H1 (cell line): Measurements from ENCODE around the gene PWP1. TPM values are rescaled to one million over a fixed set of nuclear protein-coding genes. Genes with fewer than 3 reads are reported as not detected.

Experiments used
- CTCF ChIA-PET: fragments of 300-600 bp; sonication (Branson Sonifier 250); formaldehyde crosslinking; loops from one replicate; lab custom pipeline; 2021; ENCODE audit not compliant: partially characterized antibody; lab: Charles Lee
- POLR2A ChIA-PET: fragments of 300-600 bp; sonication (Branson Sonifier 250); formaldehyde crosslinking; loops from one replicate; lab custom pipeline; 2021; ENCODE audit warnings: inconsistent platforms; ENCODE audit not compliant: partially characterized antibody; lab: Charles Lee
- DNase-seq, 2 experiments: peaks; one replicate each; pipeline versions ENCODE4 v3.0.0 to v3.0.0-alpha.2; 2010 to 2022; ENCODE audit warnings: low spot score in 2 of 2, low read depth in 1 of 2, mixed read lengths in 1 of 2
- FAIRE-seq: peaks from 2 replicates; lab custom pipeline; 2011; peaks lifted over from hg19 to GRCh38; lab: Jason Lieb, UNC
- H2AFZ ChIP-seq: 2 replicates; pipeline ENCODE4 v1.8.1; 2012; ENCODE audit warnings: low read length, inconsistent platforms
- H2AK5ac ChIP-seq: 2 replicates; pipeline ENCODE4 v1.6.1; 2013; ENCODE audit warnings: low read depth, low read length
- H2BK120ac ChIP-seq: replicated peaks from 2 replicates; pipeline ENCODE3; 2013; ENCODE audit warnings: low read depth, low read length, inconsistent platforms
- H2BK12ac ChIP-seq: 2 replicates; pipeline ENCODE4 v1.6.1; 2013; ENCODE audit warnings: low read depth, low read length
- H2BK15ac ChIP-seq: 2 replicates; pipeline ENCODE4 v1.6.1; 2013; ENCODE audit warnings: low read length
- H2BK20ac ChIP-seq: 2 replicates; pipeline ENCODE4 v1.6.1; 2013; ENCODE audit warnings: low read length
- H2BK5ac ChIP-seq: 2 replicates; pipeline ENCODE4 v1.6.1; 2013; ENCODE audit warnings: low read depth, low read length
- H3K14ac ChIP-seq: 2 replicates; pipeline ENCODE4 v1.6.1; 2013; ENCODE audit warnings: inconsistent platforms; ENCODE audit not compliant: insufficient read length
- H3K18ac ChIP-seq: 2 replicates; pipeline ENCODE4 v1.6.1; 2013; ENCODE audit warnings: low read length; ENCODE audit errors: extremely low read depth
- H3K23ac ChIP-seq: 2 replicates; pipeline ENCODE4 v1.6.1; 2013; ENCODE audit warnings: inconsistent platforms; ENCODE audit not compliant: insufficient read length
- H3K23me2 ChIP-seq: 2 replicates; pipeline ENCODE4 v1.6.1; 2013; ENCODE audit warnings: low read depth, low read length
- H3K27ac ChIP-seq: 2 replicates; pipeline ENCODE4 v1.6.1; 2011; ENCODE audit warnings: low read depth, low read length, inconsistent platforms
- H3K27me3 ChIP-seq, 4 experiments: replicated peaks in 1 of 4; 1 replicate in 1 of 4; 2 replicates in 3 of 4; pipeline versions ENCODE4 v1.6.1 to v1.8.1; 2011 to 2013; ENCODE audit warnings: low read length in 3 of 4, mild to moderate bottlenecking in 3 of 4, inconsistent platforms in 2 of 4, mixed read lengths in 2 of 4, moderate library complexity in 1 of 4; ENCODE audit not compliant: control insufficient read depth in 3 of 4, insufficient read depth in 3 of 4; ENCODE audit errors: extremely low read depth in 1 of 4
- H3K36me3 ChIP-seq, 4 experiments: 2 replicates each; pipeline versions ENCODE4 v1.6.1 to v1.8.1; 2011 to 2013; ENCODE audit warnings: mild to moderate bottlenecking in 4 of 4, low read length in 3 of 4, moderate library complexity in 2 of 4, control low read depth in 1 of 4, inconsistent platforms in 1 of 4; ENCODE audit not compliant: insufficient read depth in 4 of 4, control insufficient read depth in 2 of 4
- H3K4ac ChIP-seq: replicated peaks from 2 replicates; pipeline ENCODE3; 2013; ENCODE audit warnings: low read length, low read depth, mixed read lengths, inconsistent platforms; ENCODE audit not compliant: insufficient read length
- H3K4me1 ChIP-seq, 4 experiments: replicated peaks in 1 of 4; 1 replicate in 1 of 4; 2 replicates in 3 of 4; pipeline versions ENCODE4 v1.6.1 to v1.8.1; 2011 to 2013; ENCODE audit warnings: low read length in 3 of 4, inconsistent platforms in 2 of 4, mixed read lengths in 1 of 4; ENCODE audit not compliant: insufficient read depth in 4 of 4, control insufficient read depth in 3 of 4
- H3K4me2 ChIP-seq, 2 experiments: 2 replicates each; pipeline versions ENCODE4 v1.6.1 to v1.8.1; 2011 to 2013; ENCODE audit warnings: low read depth in 2 of 2, low read length in 2 of 2, control low read depth in 1 of 2, inconsistent platforms in 1 of 2, mild to moderate bottlenecking in 1 of 2; ENCODE audit not compliant: insufficient read depth in 1 of 2
- H3K4me3 ChIP-seq, 4 experiments: fragments of 200-600, 300-600 bp in 1 of 4; sonication (generic), shearing (Covaris generic), sonication (Bioruptor Twin) in 1 of 4; 2 replicates each; pipeline versions ENCODE4 v1.5.1 to v1.8.1; 2011 to 2016; ENCODE audit warnings: low read length in 4 of 4, low read depth in 3 of 4, control low read depth in 2 of 4, inconsistent platforms in 2 of 4, mild to moderate bottlenecking in 2 of 4, mixed read lengths in 1 of 4, moderate library complexity in 1 of 4; ENCODE audit not compliant: insufficient read depth in 2 of 4; ENCODE audit errors: extremely low read depth in 1 of 4
- H3K56ac ChIP-seq: replicated peaks from 2 replicates; pipeline ENCODE3; 2013; ENCODE audit warnings: low read depth, mild to moderate bottlenecking, mixed read lengths, low read length, inconsistent platforms; ENCODE audit not compliant: insufficient read length
- H3K79me1 ChIP-seq: 2 replicates; pipeline ENCODE4 v1.6.1; 2013; ENCODE audit warnings: low read depth, low read length, control low read depth
- H3K79me2 ChIP-seq, 2 experiments: 2 replicates each; pipeline versions ENCODE4 v1.6.1 to v1.8.1; 2012 to 2013; ENCODE audit warnings: low read length in 2 of 2, mild to moderate bottlenecking in 2 of 2, inconsistent platforms in 1 of 2; ENCODE audit not compliant: insufficient read depth in 2 of 2, control insufficient read depth in 1 of 2
- H3K9ac ChIP-seq, 4 experiments: replicated peaks in 1 of 4; 1 replicate in 1 of 4; 2 replicates in 3 of 4; pipeline versions ENCODE4 v1.6.1 to v1.8.1; 2011 to 2013; ENCODE audit warnings: low read depth in 3 of 4, low read length in 3 of 4, control low read depth in 2 of 4, mild to moderate bottlenecking in 2 of 4, moderate library complexity in 2 of 4, inconsistent platforms in 1 of 4; ENCODE audit errors: extremely low read depth in 1 of 4
- H3K9me3 ChIP-seq, 2 experiments: 2 replicates each; pipeline versions ENCODE4 v1.6.1 to v1.8.1; 2012 to 2013; ENCODE audit warnings: mild to moderate bottlenecking in 2 of 2, moderate library complexity in 2 of 2, control low read depth in 1 of 2, inconsistent platforms in 1 of 2, low read depth in 1 of 2, low read length in 1 of 2, mixed read lengths in 1 of 2; ENCODE audit not compliant: insufficient read depth in 2 of 2
- H4K20me1 ChIP-seq, 2 experiments: replicated peaks in 1 of 2; 2 replicates each; pipeline versions ENCODE3 to v1.8.1; 2011 to 2013; ENCODE audit warnings: inconsistent platforms in 2 of 2, low read length in 2 of 2, mild to moderate bottlenecking in 1 of 2; ENCODE audit not compliant: insufficient read depth in 2 of 2, control insufficient read depth in 1 of 2
- H4K5ac ChIP-seq: 2 replicates; pipeline ENCODE4 v1.6.1; 2013; ENCODE audit warnings: low read length, low read depth, mixed read lengths, inconsistent platforms; ENCODE audit not compliant: insufficient read length
- H4K8ac ChIP-seq: 2 replicates; pipeline ENCODE4 v1.8.0; 2013; ENCODE audit warnings: mild to moderate bottlenecking, moderate library complexity, low read length, inconsistent platforms; ENCODE audit not compliant: insufficient read depth; ENCODE audit errors: extremely low read depth
- H4K91ac ChIP-seq: replicated peaks from 2 replicates; pipeline ENCODE3; 2013; ENCODE audit warnings: low read length, mixed read lengths, inconsistent platforms; ENCODE audit not compliant: insufficient read length
- CBX5 ChIP-seq: fragments of 300-800, 300-1000 bp; sonication (generic); IDR thresholded peaks from 2 replicates; pipeline ENCODE4 v1.7.1; 2016; ENCODE audit warnings: antibody characterized with exemption, low read length, low read depth
- FOSL1 ChIP-seq: IDR thresholded peaks from 2 replicates; pipeline ENCODE4 v1.6.1; 2011; ENCODE audit warnings: mild to moderate bottlenecking, low read depth, low read length, moderate library complexity; ENCODE audit not compliant: insufficient read depth
- NANOG ChIP-seq: IDR thresholded peaks from 2 replicates; pipeline ENCODE4 v1.6.1; 2011; ENCODE audit warnings: low read length, low read depth, mild to moderate bottlenecking, inconsistent platforms; ENCODE audit not compliant: insufficient read depth, poor library complexity, severe bottlenecking
- TEAD4 ChIP-seq: IDR thresholded peaks from 2 replicates; pipeline ENCODE4 v1.6.1; 2012; ENCODE audit warnings: low read depth, low read length, inconsistent platforms, mixed read lengths
- WGBS, 2 experiments: shearing (Covaris generic) in 1 of 2; methylation state at CpG; one replicate each; pipeline versions ENCODE4 v1.1.6 to v1.1.7; 2013 to 2015; ENCODE audit warnings: low lambda C conversion rate in 2 of 2, mixed read lengths in 2 of 2, inconsistent platforms in 1 of 2, low coverage in 1 of 2, missing lambda C conversion rate in 1 of 2; ENCODE audit not compliant: insufficient replicate concordance in 2 of 2, insufficient coverage in 1 of 2, insufficient read length in 1 of 2; ENCODE audit errors: extremely low coverage in 1 of 2, missing lambda C conversion rate in 1 of 2; 5-methylcytosine and 5-hydroxymethylcytosine counted together
- polyA plus RNA-seq, 7 experiments: library from polyadenylated mRNA; depleted of rRNA in 3 of 7; stranded (reverse) in 5 of 7; unstranded in 2 of 7; fragments of >200 nt in 5 of 7; fragments of 200-250 nt in 2 of 7; gene quantifications; 1 replicate in 5 of 7; 2 replicates in 1 of 7; 4 replicates in 1 of 7; pipeline versions ENCODE4 v1.2.1 to v1.2.3, GENCODE V29; 2011 to 2013; ENCODE audit warnings: missing spikeins in 2 of 7, mixed read lengths in 2 of 7
- total RNA-seq: library from RNA; stranded (reverse); fragmentation: NEBNext Ultra II Directional; extraction: Animal tissue kit (Norgen Biotek cat#: 25700); gene quantifications from 2 replicates; pipeline ENCODE4 v1.2.1, GENCODE V29; 2021

Gene PWP1
- total and polyA plus RNA-seq, 2 of the 8 experiments (the other 6 are each of a cell fraction or from before 2014, with no cell fraction given), result 57.8 to 78.5 TPM

- Histone ChIP-seq H4K8ac (no peak overlapping the region), H3K79me1 (no peaks in the 10 kb centered on the region), H3K9me3 (no peaks in the 10 kb centered on the region), H2BK15ac (no peak overlapping the region), H2BK5ac (no peak overlapping the region), H3K36me3 (no peaks in the 10 kb centered on the region), H2AFZ (no peak overlapping the region), H3K79me2 (no peaks in the 10 kb centered on the region), H2BK12ac (no peak overlapping the region), H2BK20ac (no peak overlapping the region), H3K56ac (no peak overlapping the region), H3K23me2 (no peaks in the 10 kb centered on the region), H3K27me3 (0 out of 7 replicates have a peak, but pooled peaks cover 0 to 3% (median 0%) of the 10 kb centered on the region in 4 experiments), H3K4me1 (no peaks in the 10 kb centered on the region), H4K20me1 (no peaks in the 10 kb centered on the region), H3K14ac (no peak overlapping the region), H3K4ac (no peak overlapping the region), H3K23ac (no peak overlapping the region), H3K4me2 (no peak overlapping the region), H3K27ac (no peak overlapping the region), H2BK120ac (no peak overlapping the region), H3K18ac (no peak overlapping the region), H3K9ac (no peak overlapping the region), H2AK5ac (no peak overlapping the region), H4K91ac (no peak overlapping the region), H3K4me3 (no peak overlapping the region), H4K5ac (no peak overlapping the region)
- FAIRE-seq, result no peak
- TF ChIP-seq FOSL1, result no peak
- TF ChIP-seq NANOG, result no peak
- no peak for TF ChIP-seq CBX5
- TF ChIP-seq TEAD4, result no peak
- CTCF ChIA-PET, result interaction anchor here (0.6 to 5.5 kb wide), 7 partner anchors 7 to 574 kb away, joined by 3 to 47 read pairs (median 4); no protein-coding TSS in a partner anchor
- DNase-seq, result no peak
- WGBS, 2 experiments, result 85% methylated on average over 6 of the region's 6 CpGs; no CpG with 5 or more reads in 1 of the 2 experiments
- POLR2A ChIA-PET, result interaction anchor here (0.5 to 1.6 kb wide), 2 partner anchors 8 to 25 kb away, joined by 3 to 4 read pairs; no protein-coding TSS in a partner anchor
Observed at GRCh38 chr12:107679336-107679735, 6.3 kb upstream of the PWP1 start.
